HCT116 (cell line): ENCODE data around the gene PRKCD. TPM values are rescaled to one million over a fixed set of nuclear protein-coding genes. Genes with fewer than 3 reads are reported as not detected.

Experiments used
- ATAC-seq: fragments of 200-7000 bp; cut with Tn5 transposase; 2 replicates; pipeline ENCODE4 v1.9.1; 2020; ENCODE audit warnings: mild to moderate bottlenecking, moderate library complexity
- BruUV-seq: library from RNA; stranded (reverse); fragments of 400-500 nt; replicated peaks from 2 replicates; lab custom pipeline; 2021; lab: Mats Ljungman, UMichigan
- CTCF ChIA-PET: fragments of 300-600 bp; sonication (Branson Sonifier 250); formaldehyde crosslinking; loops from one replicate; lab custom pipeline; 2021; ENCODE audit warnings: antibody characterized with exemption; lab: Charles Lee
- POLR2A ChIA-PET: fragments of 300-600, 350-600 bp; sonication (Branson Sonifier 250); formaldehyde crosslinking; loops from one replicate; lab custom pipeline; 2021; ENCODE audit warnings: antibody characterized with exemption; lab: Charles Lee
- RAD21 ChIA-PET, 2 experiments: fragments of 300-600 bp; sonication (Branson Sonifier 250); formaldehyde crosslinking; loops; one replicate each; lab custom pipeline; 2023; ENCODE audit warnings: low total read pairs in 2 of 2; ENCODE audit not compliant: uncharacterized antibody in 2 of 2, unreplicated experiment in 2 of 2, low non-redundant PET in 1 of 2; lab: Charles Lee
- DNase-seq: peaks from one replicate; pipeline ENCODE4 v3.0.0-alpha.2; 2010; ENCODE audit warnings: low read depth, low spot score
- H2AFZ ChIP-seq: fragments of 200-600 bp; shearing (Covaris generic), sonication (generic); 2 replicates; pipeline ENCODE4 v1.6.1; 2017; ENCODE audit warnings: low read depth, mixed run types, mixed read lengths, antibody characterized with exemption, low read length; ENCODE audit not compliant: poor library complexity, severe bottlenecking
- H3K27ac ChIP-seq: 2 replicates; pipeline ENCODE4 v1.5.1; 2012; ENCODE audit warnings: low read depth, low read length
- H3K27me3 ChIP-seq: fragments of 200-600 bp; sonication (generic); 2 replicates; pipeline ENCODE4 v1.6.1; 2016; ENCODE audit warnings: mixed run types, low read length, mixed read lengths; ENCODE audit not compliant: insufficient read depth
- H3K36me3 ChIP-seq, 2 experiments: fragments of 200-500 bp in 1 of 2; fragments of 200-600 bp in 1 of 2; sonication (Bioruptor generic) in 1 of 2; sonication (generic) in 1 of 2; 2 replicates each; pipeline versions ENCODE4 v1.5.1 to v1.6.1; 2014 to 2016; ENCODE audit warnings: low read length in 2 of 2, inconsistent platforms in 1 of 2, mixed read lengths in 1 of 2, mixed run types in 1 of 2; ENCODE audit not compliant: insufficient read depth in 2 of 2, control insufficient read depth in 1 of 2
- H3K4me1 ChIP-seq, 2 experiments: fragments of 200-600 bp in 1 of 2; sonication (generic) in 1 of 2; 2 replicates each; pipeline versions ENCODE4 v1.5.1 to v1.6.1; 2012 to 2017; ENCODE audit warnings: low read length in 2 of 2, inconsistent platforms in 1 of 2, mild to moderate bottlenecking in 1 of 2, mixed read lengths in 1 of 2, mixed run types in 1 of 2, moderate library complexity in 1 of 2; ENCODE audit not compliant: insufficient read depth in 2 of 2, control insufficient read depth in 1 of 2
- H3K4me2 ChIP-seq: fragments of 200-600 bp; sonication (generic); 2 replicates; pipeline ENCODE4 v1.6.1; 2017; ENCODE audit warnings: mixed run types, low read length, mixed read lengths
- H3K4me3 ChIP-seq, 2 experiments: fragments of 200-600 bp in 1 of 2; sonication (generic) in 1 of 2; replicated peaks in 1 of 2; 2 replicates each; pipeline ENCODE4 v1.5.1; 2011 to 2016; ENCODE audit warnings: low read length in 2 of 2, control low read depth in 1 of 2, low read depth in 1 of 2, mild to moderate bottlenecking in 1 of 2, mixed read lengths in 1 of 2, mixed run types in 1 of 2
- H3K79me2 ChIP-seq: fragments of 200-600 bp; sonication (generic); 2 replicates; pipeline ENCODE4 v1.6.1; 2017; ENCODE audit warnings: mild to moderate bottlenecking, mixed run types, low read length, moderate library complexity, mixed read lengths; ENCODE audit not compliant: insufficient read depth
- H3K9ac ChIP-seq: fragments of 200-600 bp; sonication (generic); 2 replicates; pipeline ENCODE4 v1.6.1; 2016; ENCODE audit warnings: low read length, mixed read lengths
- H3K9me2 ChIP-seq: fragments of 200-600 bp; sonication (generic), shearing (Covaris generic); 2 replicates; pipeline ENCODE4 v1.6.1; 2017; ENCODE audit warnings: mixed run types, mild to moderate bottlenecking, moderate library complexity; ENCODE audit not compliant: insufficient read depth
- H3K9me3 ChIP-seq, 2 experiments: fragments of 200-500 bp in 1 of 2; fragments of 200-600 bp in 1 of 2; sonication (Bioruptor generic) in 1 of 2; sonication (generic) in 1 of 2; 2 replicates each; pipeline ENCODE4 v1.6.1; 2014 to 2017; ENCODE audit warnings: low read length in 2 of 2, mixed read lengths in 2 of 2, inconsistent platforms in 1 of 2, low read depth in 1 of 2, mild to moderate bottlenecking in 1 of 2, mixed run types in 1 of 2, moderate library complexity in 1 of 2; ENCODE audit not compliant: control insufficient read depth in 1 of 2, insufficient read depth in 1 of 2
- H4K20me1 ChIP-seq: fragments of 200-600 bp; sonication (generic), shearing (Covaris generic); 2 replicates; pipeline ENCODE4 v1.6.1; 2017; ENCODE audit warnings: mixed run types, mild to moderate bottlenecking, moderate library complexity; ENCODE audit not compliant: insufficient read depth
- CBX3 ChIP-seq: IDR thresholded peaks from 2 replicates; pipeline ENCODE4 v1.6.1; 2012; ENCODE audit warnings: low read depth
- CEBPB ChIP-seq: IDR thresholded peaks from 2 replicates; pipeline ENCODE4 v1.6.1; 2012; ENCODE audit warnings: low read depth
- CTCF ChIP-seq, 3 experiments: fragments of 200-600 bp in 1 of 3; sonication (generic) in 1 of 3; IDR thresholded peaks in 2 of 3; conservative IDR thresholded peaks in 1 of 3; 2 replicates each; pipeline ENCODE4 v1.5.1; 2012 to 2017; ENCODE audit warnings: low read depth in 2 of 3, low read length in 2 of 3, antibody characterized with exemption in 1 of 3, borderline replicate concordance in 1 of 3, control low read depth in 1 of 3, mild to moderate bottlenecking in 1 of 3, mixed read lengths in 1 of 3, mixed run types in 1 of 3, moderate library complexity in 1 of 3; ENCODE audit not compliant: insufficient read depth in 1 of 3
- EGR1 ChIP-seq: IDR thresholded peaks from 2 replicates; pipeline ENCODE4 v1.6.1; 2012; ENCODE audit warnings: low read depth
- ELF1 ChIP-seq: IDR thresholded peaks from 2 replicates; pipeline ENCODE4 v1.6.1; 2012; ENCODE audit warnings: low read depth, borderline replicate concordance
- JUND ChIP-seq: IDR thresholded peaks from 2 replicates; pipeline ENCODE4 v1.6.1; 2012
- MAX ChIP-seq: IDR thresholded peaks from 2 replicates; pipeline ENCODE4 v1.6.1; 2012
- POLR2A ChIP-seq: IDR thresholded peaks from 2 replicates; pipeline ENCODE4 v1.7.0; 2011; ENCODE audit warnings: borderline replicate concordance; ENCODE audit not compliant: insufficient read depth, insufficient read length; ENCODE audit errors: extremely low read depth
- POLR2AphosphoS5 ChIP-seq: IDR thresholded peaks from 2 replicates; pipeline ENCODE4 v1.6.1; 2011; ENCODE audit warnings: mild to moderate bottlenecking, low read depth, low read length, moderate library complexity
- SP1 ChIP-seq: IDR thresholded peaks from 2 replicates; pipeline ENCODE4 v1.6.1; 2012; ENCODE audit warnings: low read depth
- SRF ChIP-seq: IDR thresholded peaks from 2 replicates; pipeline ENCODE4 v1.6.1; 2012; ENCODE audit warnings: low read depth
- TCF7L2 ChIP-seq: IDR thresholded peaks from 2 replicates; pipeline ENCODE4 v1.7.0; 2011; ENCODE audit warnings: borderline replicate concordance, inconsistent platforms; ENCODE audit not compliant: insufficient read depth, insufficient read length; ENCODE audit errors: extremely low read depth
- ZBTB33 ChIP-seq: IDR thresholded peaks from 2 replicates; pipeline ENCODE4 v1.6.1; 2011; ENCODE audit warnings: mild to moderate bottlenecking, low read length, moderate library complexity; ENCODE audit not compliant: insufficient replicate concordance; ENCODE audit errors: extremely low read depth
- intact Hi-C: fragments of 100-400 bp; cut with micrococcal nuclease; formaldehyde crosslinking; loops from 2 replicates; pipeline ENCODE4 v1.10.0; 2022
- total RNA-seq: library from RNA; stranded (reverse); gene quantifications from one replicate; pipeline ENCODE4 v1.2.1, GENCODE V29; 2021; ENCODE audit not compliant: unreplicated experiment

The PRKCD gene
- total RNA-seq, 1 experiment from 2014 or later = 34.4 TPM

DNA sequence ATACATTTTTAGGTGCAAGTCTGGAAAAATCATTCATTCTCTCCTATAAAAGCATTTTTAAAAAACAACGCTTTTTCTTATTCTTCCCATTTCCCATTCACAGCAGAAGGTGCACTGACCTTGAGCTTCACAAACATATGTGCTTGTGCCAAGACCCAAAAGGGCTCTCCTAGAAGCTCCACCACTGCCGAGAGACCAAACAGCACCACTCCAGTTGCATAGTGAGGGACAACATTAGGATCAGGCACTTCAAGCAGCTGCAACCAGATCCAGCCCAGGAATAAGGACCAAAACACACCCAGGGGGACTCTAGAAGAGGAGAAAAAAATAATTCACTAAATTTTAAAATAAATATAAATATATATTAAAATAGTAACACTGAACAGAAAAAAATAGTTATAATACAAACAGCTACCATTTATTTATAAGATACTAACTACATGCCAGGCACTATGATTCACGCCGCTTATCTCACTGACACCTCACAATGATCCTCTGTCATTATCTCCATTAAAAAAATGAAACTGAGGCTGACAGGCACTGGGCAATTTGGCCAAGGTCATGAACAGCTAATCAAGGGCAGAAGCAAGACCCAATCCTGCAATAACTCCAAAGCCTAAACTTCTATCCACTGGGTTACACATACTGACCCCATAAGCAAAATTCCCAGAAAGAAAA is 38.6 kb upstream of the PRKCD start:
- TF ChIP-seq CEBPB = no peak
- TF ChIP-seq TCF7L2 = no peak
- no peak for TF ChIP-seq JUND
- no peak for TF ChIP-seq POLR2A
- no peak for TF ChIP-seq SRF
- TF ChIP-seq ELF1 = no peak
- no peak for TF ChIP-seq POLR2AphosphoS5
- no peak for TF ChIP-seq EGR1
- no peak for TF ChIP-seq SP1
- no peak for TF ChIP-seq CTCF (IDR thresholded peaks at IDR 0.05 in 2 of 3, conservative IDR thresholded peaks at IDR 0.05 in 1 of 3; ENCODE audit: borderline replicate concordance in 1 of 3, insufficient read depth in 1 of 3, low read depth in 2 of 3, low read length in 2 of 3)
- TF ChIP-seq CBX3 = no peak
- TF ChIP-seq MAX = no peak
- TF ChIP-seq ZBTB33 = no peak
- no peak overlapping the region for H3K4me2 ChIP-seq
- no peak overlapping the region for H3K27ac ChIP-seq
- no peak for DNase-seq
- intact Hi-C loops = no loop called here
- H2AFZ ChIP-seq = no peak overlapping the region
- peaks cover 41 to 52% of the 10 kb centered on the region in 2 experiments for H3K36me3 ChIP-seq
- no peaks in the 10 kb centered on the region for H3K4me1 ChIP-seq
- POLR2A ChIA-PET = no interaction called here
- no peak overlapping the region for H3K4me3 ChIP-seq
- H3K9ac ChIP-seq = no peak overlapping the region
- BruUV-seq = no TSS peak
- ATAC-seq = no peak
- no peaks in the 10 kb centered on the region for H4K20me1 ChIP-seq
- H3K9me2 ChIP-seq = no peaks in the 10 kb centered on the region
- no peaks in the 10 kb centered on the region for H3K27me3 ChIP-seq
- CTCF ChIA-PET = interaction anchor here (1.6 kb wide), 1 partner anchor 12 kb away, joined by 5 read pairs; no protein-coding TSS in a partner anchor
- H3K9me3 ChIP-seq = no peaks in the 10 kb centered on the region
- H3K79me2 ChIP-seq = no peaks in the 10 kb centered on the region
- RAD21 ChIA-PET = no interaction called here
